Fibroblast of skin of scalp (primary cell): ENCODE measurements around the gene RIPOR3.
A peak's percentile ranks its signal among the peaks of the same experiment; 100 is the strongest.
"Not testable (repeated sequence)": the region's sequence is repeated elsewhere in the genome, so short reads cannot be mapped to it uniquely, and the experiment has no call there.

ENCODE experiments used
- DNase-seq: peaks from one replicate; pipeline ENCODE4 v3.0.0-alpha.2; 2013

Gene RIPOR3

DNA sequence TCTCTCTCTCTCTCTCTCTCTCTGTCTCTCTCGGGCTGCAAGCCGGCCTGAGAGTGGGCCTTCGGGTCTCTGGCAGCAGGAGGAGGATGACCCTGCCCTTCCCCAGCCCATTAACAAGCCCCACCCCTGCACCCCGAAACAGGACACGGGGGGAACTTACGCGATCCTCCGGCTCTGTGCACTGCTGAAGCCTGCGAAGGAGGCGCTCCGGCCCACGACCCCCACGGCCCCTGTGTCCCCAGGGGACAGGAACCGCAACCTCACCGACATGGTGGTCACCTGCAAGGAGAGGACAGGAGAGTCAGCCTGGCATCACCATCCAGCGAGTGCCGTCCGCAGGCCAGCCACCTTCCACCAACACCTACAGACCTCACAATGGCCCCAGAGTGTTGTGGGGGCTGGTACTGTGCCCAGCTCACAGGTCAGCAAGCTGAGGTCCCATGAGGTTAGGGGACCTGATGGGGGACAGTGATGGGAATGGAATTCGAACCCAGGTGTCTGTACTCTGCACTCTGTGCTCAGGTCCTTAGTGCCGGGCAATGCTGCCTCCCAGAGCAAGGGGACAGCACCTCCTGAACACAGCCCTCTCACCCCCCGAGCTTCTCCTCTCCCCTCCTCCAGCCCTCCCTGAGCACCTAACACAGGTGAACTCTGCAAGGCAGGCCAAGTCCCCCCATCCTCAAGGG lies 60.6 kb downstream of the RIPOR3 start:
- DNase-seq, result no peak

DNA sequence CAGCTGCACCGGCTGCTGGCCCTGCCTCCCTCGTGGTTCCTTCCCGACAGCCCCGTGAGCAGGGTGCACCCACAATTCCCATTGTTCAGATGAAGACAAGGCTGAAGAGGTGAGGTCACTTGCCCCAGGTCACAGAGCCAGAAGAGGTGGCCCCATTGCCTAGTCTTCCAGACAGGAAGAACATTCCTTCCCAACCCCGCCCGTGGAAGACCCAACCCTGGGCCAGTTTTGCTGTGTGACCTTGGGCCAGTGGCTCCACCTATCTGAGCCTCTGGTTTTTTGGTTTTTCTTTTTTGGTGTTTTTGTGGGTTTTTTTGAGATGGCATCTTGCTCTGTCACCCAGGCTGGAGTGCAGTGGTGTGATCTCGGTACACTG lies 61.7 kb downstream of the RIPOR3 start:
- no peak for DNase-seq

DNA sequence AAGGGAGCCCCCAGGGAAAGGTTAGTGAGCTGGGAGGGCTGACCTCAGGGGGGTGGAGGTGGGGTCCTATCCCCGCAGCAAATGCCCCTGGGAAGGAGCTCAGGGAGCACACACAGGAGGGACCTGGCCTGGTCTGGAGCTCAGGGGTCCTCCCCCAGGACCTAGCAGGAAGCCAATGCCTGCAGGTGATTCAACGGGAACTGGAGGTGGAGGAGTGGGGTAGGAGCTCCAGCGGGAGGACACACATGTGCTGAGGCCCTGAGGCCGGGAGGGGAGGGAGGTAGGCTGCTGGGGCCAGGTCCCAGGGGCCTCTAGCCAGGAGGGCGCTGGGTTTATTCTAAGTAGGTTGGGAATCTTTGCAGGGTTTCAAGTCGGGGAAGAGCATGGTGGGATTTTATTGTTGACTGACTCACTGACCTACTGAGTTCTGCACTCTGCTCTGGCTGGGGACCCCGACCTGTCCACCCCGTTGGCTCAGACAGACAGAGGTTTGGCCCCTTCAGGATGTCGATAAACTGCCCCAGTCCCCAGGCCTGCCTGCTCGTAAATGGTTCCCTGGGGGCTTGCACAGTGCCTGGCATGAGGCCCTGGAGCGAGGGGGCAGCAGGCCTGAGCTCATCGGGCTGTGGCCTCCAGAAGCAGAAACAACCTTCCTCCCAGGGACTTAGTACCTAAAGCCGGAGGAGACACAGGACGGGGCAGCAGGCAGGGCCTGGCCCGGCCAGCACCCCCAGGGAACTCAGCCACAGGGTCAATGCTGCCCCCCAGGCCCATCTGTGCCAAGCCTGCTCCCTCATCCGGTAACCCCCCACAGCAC lies 62.3 kb downstream of the RIPOR3 start:
- DNase-seq, result no peak

DNA sequence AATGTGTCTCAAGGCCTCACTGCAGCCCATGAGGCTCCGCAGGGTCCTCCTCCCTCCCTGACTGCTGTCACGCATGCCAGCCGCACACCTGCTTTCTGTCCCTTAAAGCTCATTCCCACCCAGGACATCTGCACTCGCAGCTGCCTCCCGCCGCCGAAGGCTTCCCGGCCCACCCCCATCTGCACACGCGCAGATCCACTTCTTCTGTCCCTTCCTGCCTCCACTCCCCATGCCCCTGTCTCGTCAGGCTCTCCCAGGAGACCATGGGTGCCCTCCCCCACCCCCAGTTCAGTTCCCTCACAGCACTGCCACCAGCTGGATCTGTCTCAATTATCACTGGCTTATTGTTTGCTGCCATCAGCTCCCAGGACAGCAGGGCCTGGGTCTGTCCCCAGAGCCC lies 63.0 kb downstream of the RIPOR3 start:
- DNase-seq, result no peak

DNA sequence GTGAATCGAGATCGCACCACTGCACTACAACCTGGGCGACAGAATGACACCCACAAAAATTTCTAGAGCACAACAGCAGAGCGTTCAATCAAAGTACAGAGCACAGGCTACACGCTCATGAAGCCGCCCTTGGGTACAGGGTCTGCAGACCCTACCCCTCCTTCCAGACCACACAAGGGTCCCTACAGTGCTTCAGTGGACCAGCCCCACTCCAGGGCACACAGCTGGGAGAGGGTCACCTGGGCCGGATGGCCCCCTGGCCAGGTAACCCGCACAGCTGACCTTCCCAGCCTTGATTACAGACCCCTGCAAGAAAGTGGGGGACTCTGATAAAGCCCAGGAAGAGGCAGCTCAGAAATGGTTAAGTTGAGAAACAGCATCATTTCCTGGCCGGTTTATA lies 63.6 kb downstream of the RIPOR3 start:
- no peak for DNase-seq

DNA sequence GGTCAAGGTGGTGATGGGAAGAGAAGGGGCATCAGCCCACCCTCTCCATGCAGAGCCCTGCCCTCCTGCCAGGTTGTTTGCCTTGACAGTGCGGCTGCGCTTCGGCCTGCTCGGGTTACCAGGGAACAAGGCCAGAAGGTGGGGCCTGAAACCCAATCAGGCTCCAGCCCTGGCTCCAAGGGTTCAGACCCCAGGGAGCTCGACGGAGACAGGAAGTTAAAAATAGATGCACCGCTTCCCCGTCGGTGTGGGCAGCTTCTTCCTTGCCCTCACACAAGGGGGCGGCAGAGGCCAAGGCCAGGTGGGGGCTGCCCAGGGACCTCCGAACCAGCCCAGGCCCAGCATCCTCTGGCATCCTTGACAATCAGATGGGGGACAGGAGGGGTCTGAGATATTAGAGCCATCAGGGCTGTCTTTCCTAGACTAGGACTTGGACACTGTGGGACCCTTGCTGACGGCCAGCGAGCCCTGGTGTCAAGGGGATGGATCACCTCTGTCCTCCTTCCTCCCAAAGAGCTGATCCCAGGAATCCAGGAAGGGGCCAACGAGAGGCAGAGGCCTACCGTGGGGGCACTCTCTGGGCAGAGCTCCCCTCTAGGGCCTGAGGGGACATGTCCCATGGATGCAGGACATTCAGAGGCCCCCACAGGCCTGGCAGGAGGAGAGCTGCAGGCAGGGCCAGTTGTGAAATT lies 65.2 kb downstream of the RIPOR3 start:
- peak; percentile 46 for DNase-seq

DNA sequence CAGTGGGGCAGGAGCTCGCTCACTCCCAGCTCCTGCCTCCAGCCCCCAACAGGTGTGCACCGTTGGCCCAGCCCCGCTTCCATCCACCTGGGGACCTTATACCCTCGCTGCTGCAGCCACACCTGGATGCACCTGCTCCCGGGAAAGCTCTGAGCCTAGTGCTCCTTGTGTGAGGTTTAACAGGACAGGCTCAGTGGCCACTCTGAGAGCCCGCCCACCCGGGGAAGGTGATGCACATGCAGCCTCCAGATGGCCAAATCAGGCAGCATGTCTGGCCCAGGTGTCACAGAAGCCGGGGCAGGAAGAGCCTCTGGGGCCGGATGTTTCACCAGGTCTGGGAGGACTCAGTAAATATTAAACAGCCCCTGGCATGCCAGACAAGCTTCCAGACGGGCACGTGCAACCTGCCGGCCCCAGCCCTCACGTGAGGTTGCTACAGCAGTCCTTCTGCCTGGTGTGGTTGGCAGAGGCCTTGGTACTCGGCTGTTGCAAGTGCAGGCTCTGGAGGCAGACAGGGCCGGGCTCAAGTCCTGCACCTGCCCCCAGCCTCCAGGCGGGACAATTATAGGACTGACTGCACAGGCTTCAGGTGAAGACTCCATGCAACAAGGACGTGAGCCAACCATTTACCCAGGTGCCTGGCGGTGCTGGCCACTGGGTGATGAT lies 66.9 kb downstream of the RIPOR3 start:
- no peak for DNase-seq

DNA sequence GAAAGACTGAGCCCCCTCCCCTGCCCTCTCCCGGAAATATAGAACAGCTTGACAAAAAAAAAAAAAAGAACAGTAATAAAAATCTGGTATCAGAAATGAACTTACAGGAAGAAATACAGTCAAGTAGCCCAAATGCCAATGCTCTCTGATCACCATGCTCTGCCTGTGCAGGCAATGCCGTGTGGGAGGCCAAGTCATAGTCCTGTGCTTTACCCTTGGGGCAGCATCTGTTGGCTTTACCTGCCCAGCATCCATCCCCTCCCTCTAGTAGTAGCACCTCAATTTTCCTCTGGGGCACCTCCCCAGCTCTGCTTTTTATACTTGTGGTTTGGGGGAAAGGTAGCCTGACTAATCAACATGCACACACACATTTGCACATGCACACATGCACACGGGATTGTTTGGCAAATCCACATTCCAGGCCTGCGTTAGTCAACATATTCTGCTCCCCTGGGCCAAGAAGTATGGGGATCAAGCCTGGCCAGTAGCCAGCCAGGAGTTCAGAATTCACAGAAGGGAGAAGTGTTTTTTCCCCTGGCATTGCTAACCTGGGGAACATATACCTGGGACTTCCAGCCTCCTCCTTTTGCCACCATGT lies 70.2 kb downstream of the RIPOR3 start:
- no peak for DNase-seq

DNA sequence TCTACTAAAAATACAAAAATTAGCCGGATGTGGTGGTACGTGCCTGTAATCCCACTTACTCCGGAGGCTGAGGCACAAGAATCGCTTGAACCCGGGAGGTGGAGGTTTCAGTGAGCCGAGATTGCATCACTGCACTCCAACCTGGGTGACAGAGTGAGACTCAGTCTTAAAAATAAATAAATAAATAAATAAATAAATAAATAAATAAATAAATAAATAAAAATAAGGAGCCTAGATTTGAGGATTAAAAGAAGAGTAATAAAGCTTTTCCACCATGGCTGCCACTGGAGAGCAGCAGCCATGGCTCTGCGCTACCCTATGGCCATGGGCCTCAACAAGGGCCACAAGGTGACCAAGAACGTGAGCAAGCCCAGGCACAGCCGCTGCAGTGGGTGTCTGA lies 70.9 kb downstream of the RIPOR3 start:
- not testable (repeated sequence) for DNase-seq

DNA sequence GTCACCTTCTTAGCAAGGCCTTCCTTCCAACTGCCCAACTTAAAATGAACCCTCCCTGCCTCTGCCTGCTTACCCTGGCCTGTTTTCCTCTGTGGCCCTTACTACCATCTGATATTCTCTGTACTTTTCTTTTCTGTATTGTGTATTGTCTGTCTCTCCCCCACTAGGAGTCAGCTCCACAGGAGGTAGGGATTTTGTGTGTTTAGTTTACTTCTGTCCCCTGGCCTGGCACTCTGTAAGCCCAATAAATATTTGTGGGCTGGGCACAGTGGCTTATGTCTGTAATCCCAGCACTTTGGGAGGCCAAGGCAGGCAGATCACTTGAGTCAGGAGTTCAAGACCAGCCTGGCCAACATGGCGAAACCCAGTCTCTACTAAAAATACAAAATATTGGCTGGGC lies 72.8 kb downstream of the RIPOR3 start:
- DNase-seq, result no peak

DNA sequence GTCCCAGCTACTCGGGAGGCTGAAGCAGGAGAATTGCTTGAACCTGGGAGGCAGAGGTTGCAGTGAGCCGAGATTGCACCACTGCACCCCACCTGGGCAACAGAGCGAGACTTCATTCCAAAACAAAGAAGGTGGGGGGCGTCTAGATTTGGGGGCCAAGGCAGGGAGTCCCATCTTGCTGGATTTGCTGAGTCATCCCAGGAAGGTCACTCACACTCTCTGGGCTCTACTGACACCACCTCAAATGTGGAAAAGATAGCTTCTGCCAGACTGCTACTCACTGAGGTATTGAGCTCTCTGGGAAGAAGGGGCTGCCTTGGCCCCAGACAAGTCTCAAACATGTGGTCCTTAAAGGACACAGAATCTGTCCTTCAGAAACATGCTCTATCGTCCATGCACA lies 74.3 kb downstream of the RIPOR3 start:
- no peak for DNase-seq

DNA sequence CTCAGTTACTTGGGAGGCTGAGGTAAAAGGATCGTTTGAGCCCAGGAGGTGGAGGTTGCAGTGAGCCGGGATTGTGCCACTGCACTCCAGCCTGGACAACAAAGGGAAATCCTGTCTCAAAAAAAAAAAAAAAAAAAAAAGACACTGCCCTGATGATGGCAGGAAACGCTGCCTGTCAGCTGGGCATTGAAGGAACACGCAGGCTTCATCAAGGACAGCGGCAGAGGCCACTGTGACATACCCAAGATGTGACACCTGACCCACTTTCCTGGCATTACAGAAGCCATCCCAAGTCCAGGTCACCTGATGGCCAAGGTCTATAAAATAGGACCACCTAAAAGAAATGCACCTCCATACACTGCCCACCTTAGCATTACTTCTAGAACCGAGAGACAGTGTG lies 75.9 kb downstream of the RIPOR3 start:
- DNase-seq, result no peak

DNA sequence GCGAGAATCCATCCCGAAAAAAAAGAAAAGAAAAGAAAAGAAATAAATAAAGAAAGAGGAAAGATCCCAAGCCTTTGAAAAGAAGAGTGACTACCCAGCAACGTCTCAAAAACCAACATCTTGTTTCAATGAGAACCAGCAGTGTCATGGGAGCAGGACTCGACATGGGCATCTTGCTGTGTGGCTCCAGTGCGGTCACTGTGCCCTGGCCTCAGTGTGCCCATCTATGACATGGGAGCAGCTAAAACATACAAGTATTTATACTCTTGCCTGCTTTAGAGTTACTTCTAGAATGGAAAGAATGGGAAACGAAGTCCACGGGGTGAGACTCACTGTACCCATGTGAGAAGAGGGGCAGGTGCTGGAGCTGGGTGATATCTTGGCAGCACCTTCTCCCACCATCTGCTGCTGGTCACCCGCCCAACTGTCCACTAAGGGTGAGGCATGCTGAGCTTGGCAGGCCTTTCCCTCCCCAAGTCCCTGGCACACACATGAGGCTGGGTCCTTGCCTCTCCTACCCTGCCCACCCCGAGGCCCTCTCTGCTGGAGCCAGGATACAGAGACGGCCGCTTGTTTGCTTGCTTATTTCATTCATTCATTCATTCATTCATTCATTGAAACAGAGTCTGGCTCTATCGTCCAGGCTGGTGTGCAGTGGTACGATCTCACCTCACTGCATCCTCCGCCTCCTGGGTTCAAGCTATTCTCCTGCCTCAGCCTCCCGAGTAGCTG lies 77.7 kb downstream of the RIPOR3 start:
- no peak for DNase-seq

DNA sequence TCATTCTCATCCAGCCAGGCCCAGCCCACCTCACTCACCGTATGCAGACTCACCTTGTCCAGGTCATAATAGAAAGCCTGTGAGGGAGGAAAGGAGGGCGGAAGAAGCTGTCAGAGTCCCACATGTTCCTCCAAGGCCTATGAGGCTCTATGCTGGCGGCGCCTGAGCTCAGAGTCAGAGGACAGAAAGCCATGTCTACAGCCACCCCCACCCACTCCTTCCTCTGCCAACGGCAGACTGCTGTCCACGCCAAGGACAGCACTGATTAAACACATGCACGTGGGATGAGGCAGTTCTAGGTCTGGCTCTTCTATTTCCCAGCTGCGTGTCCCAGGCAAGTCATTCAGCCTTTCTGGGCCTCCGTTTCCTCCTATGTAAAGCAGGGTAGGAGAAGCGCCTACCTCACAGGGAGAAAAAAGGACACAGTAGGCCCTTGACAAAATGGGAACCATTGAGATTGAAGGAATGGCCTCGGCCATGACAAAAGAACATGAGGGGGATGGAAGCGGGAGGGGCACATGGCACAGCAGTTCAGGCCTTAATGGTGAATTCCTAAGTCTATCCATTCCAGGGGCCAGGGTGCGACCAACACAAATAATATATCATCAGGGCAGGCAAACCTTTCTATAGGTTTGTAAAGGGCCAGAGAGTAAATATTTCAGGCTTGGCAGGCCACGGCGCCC lies 80.1 kb downstream of the RIPOR3 start:
- no peak for DNase-seq

DNA sequence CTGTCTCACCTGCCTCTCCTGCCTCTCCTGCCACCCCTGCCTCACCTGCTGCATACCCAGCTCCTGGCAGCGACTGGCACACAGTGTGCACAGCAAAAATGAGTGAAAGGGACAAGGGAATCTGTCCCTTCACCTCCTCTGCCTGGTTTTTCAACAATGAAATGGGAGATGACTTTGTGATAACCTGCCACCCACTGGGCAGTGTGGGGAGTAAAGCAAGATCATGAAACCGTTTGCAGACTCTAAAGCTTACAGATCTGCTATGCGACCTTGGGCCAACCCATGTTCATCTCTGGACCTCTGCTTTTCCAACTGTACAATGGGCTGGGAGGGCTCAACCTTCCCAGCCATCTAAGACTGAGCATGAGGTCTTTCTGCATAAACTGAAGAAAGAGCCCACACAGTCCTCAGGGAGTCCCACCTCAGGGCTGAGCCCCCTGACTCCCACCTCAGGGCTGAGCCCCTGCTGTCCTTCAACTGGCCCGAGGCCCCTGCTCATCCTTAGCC lies 81.1 kb downstream of the RIPOR3 start:
- no peak for DNase-seq

DNA sequence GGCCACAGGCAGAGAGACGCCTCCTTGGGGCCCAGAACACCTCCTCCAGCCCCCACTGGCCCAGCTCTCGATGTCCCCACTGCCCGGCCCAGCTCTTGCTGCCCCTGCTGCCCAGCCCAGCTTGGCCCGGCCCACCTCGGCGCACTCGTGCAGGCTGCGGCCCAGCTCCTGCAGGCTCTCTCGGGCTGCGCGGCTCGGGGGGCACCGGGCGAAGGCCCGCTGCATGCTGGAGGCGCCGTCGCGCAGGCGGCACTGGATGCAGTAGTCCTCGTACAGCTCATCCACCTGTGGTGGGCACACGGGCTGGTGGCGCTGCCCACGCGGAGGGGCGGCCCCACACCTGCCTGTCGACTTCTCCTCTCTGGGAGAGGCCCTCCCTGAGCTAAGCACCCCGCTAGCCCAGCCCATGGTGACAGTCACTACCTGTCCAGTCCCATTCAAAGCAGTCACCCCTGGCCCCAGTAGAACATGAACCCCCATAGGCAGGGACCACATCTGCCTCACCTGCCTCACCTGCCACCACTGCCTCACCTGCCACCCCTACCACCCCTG lies 81.8 kb downstream of the RIPOR3 start:
- DNase-seq, result no peak

DNA sequence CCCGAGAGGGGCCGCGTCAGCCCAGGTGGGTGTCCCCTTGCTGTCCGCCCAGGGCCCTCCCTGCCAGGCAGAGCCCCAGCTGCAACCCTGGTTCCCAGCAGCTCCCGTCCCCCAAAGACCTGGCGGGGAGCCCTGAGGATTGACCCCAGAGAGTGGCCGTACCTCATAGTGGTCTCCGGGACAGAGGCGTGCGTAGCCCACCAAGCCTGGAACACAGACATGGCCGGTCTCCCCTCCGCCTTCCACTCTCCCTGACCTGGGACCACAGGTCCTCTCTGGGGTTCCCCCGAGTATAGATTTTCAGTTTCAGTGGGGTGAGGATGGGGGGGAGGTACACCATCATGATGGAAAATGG lies 82.6 kb downstream of the RIPOR3 start:
- no peak for DNase-seq

DNA sequence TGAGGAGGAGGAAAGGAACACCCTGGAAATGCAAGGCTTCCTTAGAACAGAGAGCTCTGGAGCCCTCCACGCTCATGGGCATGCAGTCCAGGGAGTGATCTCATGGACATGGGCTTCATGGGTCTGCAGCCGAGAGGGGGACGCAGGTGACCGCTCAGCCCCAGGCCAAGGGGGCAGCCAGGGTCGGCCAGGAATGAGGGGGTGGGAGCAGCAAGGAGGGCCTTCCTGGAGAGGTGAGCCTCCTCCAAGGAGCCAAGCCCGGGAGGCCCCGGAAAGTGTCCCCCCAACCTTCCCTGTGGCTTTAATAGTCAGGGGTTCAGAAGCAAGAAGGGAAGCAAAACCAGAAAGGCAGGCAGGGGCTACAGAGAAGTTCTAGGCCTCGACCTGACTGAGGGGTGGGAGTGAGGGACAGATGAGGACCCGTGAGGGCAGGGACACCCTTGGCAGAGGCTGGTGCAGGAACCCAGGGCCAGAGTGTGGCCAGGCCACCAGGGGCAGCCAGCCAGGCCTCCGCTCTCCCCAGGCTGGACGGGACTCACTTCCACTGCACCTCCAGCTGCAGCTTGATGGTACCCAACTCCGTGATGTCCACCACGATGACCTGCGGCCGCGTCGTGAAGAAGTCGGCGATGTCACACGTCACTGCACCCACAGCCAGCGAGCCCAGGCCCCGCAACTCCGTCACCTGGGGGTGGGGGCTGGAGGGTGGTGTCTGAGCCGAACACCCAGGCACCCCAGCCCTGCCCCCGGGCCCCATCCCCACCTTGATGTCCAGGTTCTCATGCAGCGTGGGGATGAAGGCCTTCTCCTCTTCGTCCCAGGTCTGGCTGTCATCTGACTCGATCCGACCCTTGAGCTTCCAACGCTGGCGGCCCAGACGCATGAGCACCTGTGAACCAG lies 83.2 kb downstream of the RIPOR3 start:
- DNase-seq, result no peak

DNA sequence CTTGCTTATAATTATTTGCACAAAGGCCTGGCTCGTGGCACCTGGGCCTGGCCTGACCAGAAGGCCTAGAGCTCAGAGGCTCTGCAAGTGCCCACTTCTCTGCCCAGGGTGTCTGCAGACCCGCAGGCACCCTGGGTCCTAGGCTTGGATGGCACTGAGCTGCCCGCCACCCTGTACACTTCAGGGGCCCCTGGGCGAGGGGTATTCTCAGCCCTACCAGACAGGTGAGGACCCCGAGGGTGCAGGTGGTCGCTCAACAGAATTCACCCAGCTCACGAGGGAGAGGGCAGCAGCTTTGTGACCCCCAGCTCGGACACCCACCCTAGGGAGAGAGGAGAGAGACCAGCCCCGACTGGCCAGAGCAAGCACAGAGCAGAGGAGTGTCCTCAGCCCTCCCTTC lies 83.9 kb downstream of the RIPOR3 start:
- DNase-seq, result no peak

DNA sequence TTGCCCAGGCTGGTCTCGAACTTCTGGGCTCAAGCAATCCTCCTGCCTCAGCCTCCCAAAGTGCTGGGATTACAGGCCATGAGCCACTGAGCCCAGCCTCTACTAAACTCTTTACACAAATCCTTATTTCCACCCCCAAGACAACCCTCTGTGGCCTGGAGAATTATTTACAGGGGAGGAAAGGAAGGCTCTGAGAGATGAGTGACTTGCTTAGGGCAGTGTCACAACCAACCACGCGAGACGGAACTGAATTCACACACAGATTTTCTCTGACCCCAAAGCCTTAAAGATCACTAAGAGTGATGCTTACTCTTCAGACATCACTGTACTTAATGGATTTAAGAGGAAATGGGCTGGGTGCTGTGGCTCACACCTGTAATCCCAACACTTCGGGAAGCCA lies 86.2 kb downstream of the RIPOR3 start:
- no peak for DNase-seq
